ENCODE measurements around the gene TNNT3.
"Not testable (repeated sequence)": the region's sequence is repeated elsewhere in the genome, so short reads cannot be mapped to it uniquely, and the experiment has no call there.

Gene TNNT3

GRCh38 chr11:1875093-1875850 is 44.2 kb upstream of the TNNT3 start:
- no peak overlapping the region for H3K4me3 ChIP-seq (ENCODE audit: low read depth, low read length)
- DNase-seq (ENCODE audit: low read depth) = no peak
- no peak for TF ChIP-seq CTCF (IDR thresholded peaks at IDR 0.05; ENCODE audit: insufficient read depth, low read depth, low read length, missing control alignments)

GRCh38 chr11:1875851-1876301 is 43.6 kb upstream of the TNNT3 start:
- H3K4me3 ChIP-seq (ENCODE audit: low read depth, low read length); DNase-seq (ENCODE audit: low read depth): not testable (repeated sequence)

GRCh38 chr11:1876361-1877063 is 43.0 kb upstream of the TNNT3 start:
- no peak overlapping the region for H3K4me3 ChIP-seq (ENCODE audit: low read depth, low read length)
- peak; percentile 46 for TF ChIP-seq CTCF (IDR thresholded peaks at IDR 0.05; ENCODE audit: insufficient read depth, low read depth, low read length, missing control alignments)
- DNase-seq (ENCODE audit: low read depth) = no peak

GRCh38 chr11:1877211-1878136 is 42.0 kb upstream of the TNNT3 start:
- H3K4me3 ChIP-seq (ENCODE audit: low read depth, low read length) = no peak overlapping the region
- no peak for TF ChIP-seq CTCF (IDR thresholded peaks at IDR 0.05; ENCODE audit: insufficient read depth, low read depth, low read length, missing control alignments)
- no peak for DNase-seq (ENCODE audit: low read depth)

GRCh38 chr11:1878137-1879031 is 41.1 kb upstream of the TNNT3 start:
- TF ChIP-seq CTCF (IDR thresholded peaks at IDR 0.05; ENCODE audit: insufficient read depth, low read depth, low read length, missing control alignments) = no peak
- no peak for DNase-seq (ENCODE audit: low read depth)
- H3K4me3 ChIP-seq (ENCODE audit: low read depth, low read length) = no peak overlapping the region

- TF ChIP-seq CTCF (IDR thresholded peaks at IDR 0.05; ENCODE audit: insufficient read depth, low read depth, low read length, missing control alignments) = no peak
- DNase-seq (ENCODE audit: low read depth) = no peak
- no peak overlapping the region for H3K4me3 ChIP-seq (ENCODE audit: low read depth, low read length)
These were observed 40.1 kb upstream of the TNNT3 start for GRCh38 chr11:1879342-1879940.
